Measurements from ENCODE around the gene SLC6A18.
"Not testable (repeated sequence)": the region's sequence is repeated elsewhere in the genome, so short reads cannot be mapped to it uniquely, and the experiment has no call there.

The SLC6A18 gene

GRCh38 chr5:1268666-1269065 is 43.5 kb downstream of the SLC6A18 start:
- DNase-seq (ENCODE audit: low spot score) = no peak
- TF ChIP-seq, protein P1, sequence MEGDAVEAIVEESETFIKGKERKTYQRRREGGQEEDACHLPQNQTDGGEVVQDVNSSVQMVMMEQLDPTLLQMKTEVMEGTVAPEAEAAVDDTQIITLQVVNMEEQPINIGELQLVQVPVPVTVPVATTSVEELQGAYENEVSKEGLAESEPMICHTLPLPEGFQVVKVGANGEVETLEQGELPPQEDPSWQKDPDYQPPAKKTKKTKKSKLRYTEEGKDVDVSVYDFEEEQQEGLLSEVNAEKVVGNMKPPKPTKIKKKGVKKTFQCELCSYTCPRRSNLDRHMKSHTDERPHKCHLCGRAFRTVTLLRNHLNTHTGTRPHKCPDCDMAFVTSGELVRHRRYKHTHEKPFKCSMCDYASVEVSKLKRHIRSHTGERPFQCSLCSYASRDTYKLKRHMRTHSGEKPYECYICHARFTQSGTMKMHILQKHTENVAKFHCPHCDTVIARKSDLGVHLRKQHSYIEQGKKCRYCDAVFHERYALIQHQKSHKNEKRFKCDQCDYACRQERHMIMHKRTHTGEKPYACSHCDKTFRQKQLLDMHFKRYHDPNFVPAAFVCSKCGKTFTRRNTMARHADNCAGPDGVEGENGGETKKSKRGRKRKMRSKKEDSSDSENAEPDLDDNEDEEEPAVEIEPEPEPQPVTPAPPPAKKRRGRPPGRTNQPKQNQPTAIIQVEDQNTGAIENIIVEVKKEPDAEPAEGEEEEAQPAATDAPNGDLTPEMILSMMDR (IDR thresholded peaks at IDR 0.05; ENCODE audit: extremely low read depth, missing control alignments) = no peak

GRCh38 chr5:1270426-1270825 is 45.2 kb downstream of the SLC6A18 start:
- DNase-seq (ENCODE audit: low spot score) = no peak
- TF ChIP-seq, protein P1 (IDR thresholded peaks at IDR 0.05; ENCODE audit: extremely low read depth, missing control alignments) = no peak

DNA sequence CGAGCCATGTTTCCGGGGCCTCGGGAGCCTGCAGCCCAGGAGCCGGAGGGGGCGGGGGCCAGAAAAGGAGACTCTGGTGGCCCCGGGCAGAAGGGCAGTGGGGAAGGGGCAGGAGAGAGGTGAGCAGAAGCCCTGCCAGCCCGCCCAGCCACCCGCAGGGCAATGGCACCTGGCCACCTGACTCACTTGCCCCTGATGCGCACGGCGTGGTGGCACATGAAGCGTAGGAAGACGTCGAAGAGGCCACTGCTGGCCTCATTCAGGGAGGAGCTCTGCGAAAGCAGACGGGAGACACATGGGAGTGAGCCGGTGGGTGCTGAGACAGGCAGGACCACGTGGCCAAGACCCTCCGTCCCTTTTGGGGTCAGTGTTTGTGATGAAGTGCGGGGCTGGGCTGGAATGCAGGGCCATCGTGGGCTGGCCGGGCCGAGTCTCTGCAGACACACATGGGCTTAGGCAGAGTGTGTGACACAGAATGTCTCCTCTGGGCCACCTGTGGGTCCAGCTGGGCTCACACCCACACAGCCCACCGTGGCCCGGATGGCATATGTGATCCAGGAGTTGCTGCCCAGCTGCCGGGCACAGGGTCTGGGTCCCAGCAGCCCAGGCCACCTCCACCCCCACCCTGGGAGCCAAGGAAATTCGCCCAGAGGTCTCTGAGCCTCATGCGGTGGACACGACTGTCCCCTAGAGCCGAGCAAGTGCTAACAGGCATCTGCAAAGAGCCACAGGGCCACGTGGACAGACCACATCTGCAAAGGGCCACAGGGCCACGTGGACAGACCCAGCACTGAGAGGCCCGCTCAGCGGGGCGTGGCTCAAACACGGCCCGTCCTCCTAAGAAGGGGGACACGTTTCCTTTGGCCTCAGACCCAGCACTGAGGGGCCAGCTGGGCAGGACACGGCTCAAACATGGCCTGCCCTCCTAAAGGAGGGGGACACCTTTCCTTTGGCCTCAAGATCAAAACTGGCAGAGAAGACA is 46.0 kb downstream of the SLC6A18 start:
- DNase-seq (ENCODE audit: low spot score) = no peak
- TF ChIP-seq, protein P1 (IDR thresholded peaks at IDR 0.05; ENCODE audit: extremely low read depth, missing control alignments) = no peak

GRCh38 chr5:1272201-1272600 is 47.0 kb downstream of the SLC6A18 start:
- DNase-seq (ENCODE audit: low spot score) = no peak

GRCh38 chr5:1273745-1274144 is 48.6 kb downstream of the SLC6A18 start:
- no peak for DNase-seq (ENCODE audit: low spot score)

More at GRCh38 chr5:1272201-1272600, 47.0 kb downstream of the SLC6A18 start:
- TF ChIP-seq, protein P1 (IDR thresholded peaks at IDR 0.05; ENCODE audit: extremely low read depth, missing control alignments) = no peak

GRCh38 chr5:1274471-1274870 is 49.3 kb downstream of the SLC6A18 start:
- DNase-seq (ENCODE audit: low spot score) = no peak
- TF ChIP-seq, protein P1 (IDR thresholded peaks at IDR 0.05; ENCODE audit: extremely low read depth, missing control alignments) = no peak

More at GRCh38 chr5:1273745-1274144, 48.6 kb downstream of the SLC6A18 start:
- TF ChIP-seq, protein P1 (IDR thresholded peaks at IDR 0.05; ENCODE audit: extremely low read depth, missing control alignments) = no peak

DNA sequence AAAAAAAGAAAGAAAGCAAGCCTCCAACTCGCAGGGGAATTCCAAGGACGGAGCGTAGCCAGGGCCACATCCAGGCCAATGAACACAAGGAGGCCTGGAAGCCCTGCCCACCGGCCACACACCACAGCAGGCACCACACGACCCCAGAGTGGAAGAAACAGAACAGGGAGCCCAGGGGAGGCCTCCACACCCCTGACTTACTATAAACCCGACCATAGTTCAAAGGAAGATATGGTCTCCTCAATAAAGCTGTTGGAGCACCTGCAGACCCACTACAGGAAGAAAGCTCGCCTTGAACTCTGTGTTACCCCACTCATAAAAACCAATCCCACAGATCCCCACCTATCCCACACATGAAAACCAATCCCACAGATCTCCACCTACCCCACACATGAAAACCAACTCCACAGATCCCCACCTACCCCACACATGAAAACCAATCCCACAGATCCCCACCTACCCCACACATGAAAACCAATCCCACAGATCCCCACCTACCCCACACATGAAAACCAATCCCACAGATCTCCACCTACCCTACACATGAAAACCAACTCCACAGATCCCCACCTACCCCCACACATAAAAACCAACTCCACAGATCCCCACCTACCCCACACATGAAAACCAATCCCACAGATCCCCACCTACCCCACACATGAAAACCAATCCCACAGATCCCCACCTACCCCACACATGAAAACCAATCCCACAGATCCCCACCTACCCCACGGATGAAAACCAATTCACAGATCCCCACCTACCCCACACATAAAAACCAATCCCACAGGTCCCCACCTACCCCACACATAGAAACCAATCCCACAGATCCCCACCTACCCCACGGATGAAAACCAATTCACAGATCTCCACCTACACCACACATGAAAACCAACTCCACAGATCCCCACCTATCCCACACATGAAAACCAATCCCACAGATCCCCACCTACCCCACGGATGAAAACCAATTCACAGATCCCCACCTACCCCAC is 50.5 kb downstream of the SLC6A18 start:
- not testable (repeated sequence) for DNase-seq (ENCODE audit: low spot score)

Data from GM20000 (cell line).